ENCODE results near the gene EFNA2.
"Not testable (repeated sequence)": the region's sequence is repeated elsewhere in the genome, so short reads cannot be mapped to it uniquely, and the experiment has no call there.

EFNA2 gene

GRCh38 chr19:1300744-1301490 lies 15.2 kb downstream of the EFNA2 start (continued):
- TF ChIP-seq POU6F1 (CRISPR knock-in tag; IDR thresholded peaks at IDR 0.05; ENCODE audit: borderline replicate concordance, low read depth) (no peak), ARNTL (CRISPR knock-in tag; IDR thresholded peaks at IDR 0.05; ENCODE audit: borderline replicate concordance, low read depth) (no peak), ZC3H10 (CRISPR knock-in tag; IDR thresholded peaks at IDR 0.05) (no peak), OSR1 (CRISPR knock-in tag; IDR thresholded peaks at IDR 0.05) (no peak), RARB (CRISPR knock-in tag; IDR thresholded peaks at IDR 0.05) (no peak), ZFP3 (CRISPR knock-in tag; IDR thresholded peaks at IDR 0.05) (no peak), GLIS3 (CRISPR knock-in tag; IDR thresholded peaks at IDR 0.05) (no peak), BACH2 (CRISPR knock-in tag; IDR thresholded peaks at IDR 0.05; ENCODE audit: borderline replicate concordance) (no peak)

- ATAC-seq, result no peak
- no peak for TF ChIP-seq ZFP30 (CRISPR knock-in tag; IDR thresholded peaks at IDR 0.05)
- no peak for TF ChIP-seq ZNF70 (CRISPR knock-in tag; IDR thresholded peaks at IDR 0.05)
- TF ChIP-seq ZC3H10 (CRISPR knock-in tag; IDR thresholded peaks at IDR 0.05), result no peak
- no peak for TF ChIP-seq ZNF565 (CRISPR knock-in tag; conservative IDR thresholded peaks at IDR 0.05; ENCODE audit: low read depth)
- no peak for TF ChIP-seq CSDC2 (CRISPR knock-in tag; IDR thresholded peaks at IDR 0.05)
- no peak for TF ChIP-seq TSHZ2 (CRISPR knock-in tag; IDR thresholded peaks at IDR 0.05)
- no peak for TF ChIP-seq SNAI2 (CRISPR knock-in tag; IDR thresholded peaks at IDR 0.05)
- no peak for TF ChIP-seq ARNTL (CRISPR knock-in tag; IDR thresholded peaks at IDR 0.05; ENCODE audit: borderline replicate concordance, low read depth)
Observed at GRCh38 chr19:1302533-1303239, 17.0 kb downstream of the EFNA2 start.

- ATAC-seq, result no peak
- TF ChIP-seq CSRNP3 (CRISPR knock-in tag; IDR thresholded peaks at IDR 0.05), result no peak
- TF ChIP-seq PATZ1 (CRISPR knock-in tag; IDR thresholded peaks at IDR 0.05; ENCODE audit: borderline replicate concordance), result no peak
- TF ChIP-seq CREB5 (CRISPR knock-in tag; IDR thresholded peaks at IDR 0.05; ENCODE audit: low read depth), result no peak
- no peak for TF ChIP-seq CSDC2 (CRISPR knock-in tag; IDR thresholded peaks at IDR 0.05)
- TF ChIP-seq ESRRG (CRISPR knock-in tag; IDR thresholded peaks at IDR 0.05), result no peak
- no peak for TF ChIP-seq TCF4 (CRISPR knock-in tag; IDR thresholded peaks at IDR 0.05; ENCODE audit: borderline replicate concordance)
- no peak for TF ChIP-seq TOX (CRISPR knock-in tag; IDR thresholded peaks at IDR 0.05; ENCODE audit: borderline replicate concordance)
Observed at GRCh38 chr19:1304197-1304924, 18.7 kb downstream of the EFNA2 start.

- not testable (repeated sequence) for ATAC-seq
Observed at GRCh38 chr19:1305354-1305753, 19.7 kb downstream of the EFNA2 start.
